ENCODE results near the gene ASAP2.
A peak's percentile ranks its signal among the peaks of the same experiment; 100 is the strongest.

The ASAP2 gene

DNA sequence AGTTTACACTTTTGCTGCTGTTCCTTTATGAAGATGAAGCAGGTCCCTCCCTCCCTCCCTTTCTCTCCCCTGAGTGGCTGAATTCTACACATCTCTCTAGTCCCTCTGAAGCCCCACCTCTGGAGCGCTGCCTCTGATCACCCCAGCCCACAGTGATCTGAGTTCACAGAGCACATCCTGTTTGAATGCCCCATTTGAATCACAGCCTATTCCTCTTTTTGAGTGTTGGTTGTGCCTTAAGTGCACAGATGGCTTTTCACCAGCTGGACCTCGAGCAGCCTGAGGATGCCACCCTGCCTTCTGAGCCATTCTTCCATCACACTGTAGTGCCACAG lies 129.6 kb downstream of the ASAP2 start:
- DNase-seq (ENCODE audit: low read depth) = no peak
- TF ChIP-seq, protein P1, sequence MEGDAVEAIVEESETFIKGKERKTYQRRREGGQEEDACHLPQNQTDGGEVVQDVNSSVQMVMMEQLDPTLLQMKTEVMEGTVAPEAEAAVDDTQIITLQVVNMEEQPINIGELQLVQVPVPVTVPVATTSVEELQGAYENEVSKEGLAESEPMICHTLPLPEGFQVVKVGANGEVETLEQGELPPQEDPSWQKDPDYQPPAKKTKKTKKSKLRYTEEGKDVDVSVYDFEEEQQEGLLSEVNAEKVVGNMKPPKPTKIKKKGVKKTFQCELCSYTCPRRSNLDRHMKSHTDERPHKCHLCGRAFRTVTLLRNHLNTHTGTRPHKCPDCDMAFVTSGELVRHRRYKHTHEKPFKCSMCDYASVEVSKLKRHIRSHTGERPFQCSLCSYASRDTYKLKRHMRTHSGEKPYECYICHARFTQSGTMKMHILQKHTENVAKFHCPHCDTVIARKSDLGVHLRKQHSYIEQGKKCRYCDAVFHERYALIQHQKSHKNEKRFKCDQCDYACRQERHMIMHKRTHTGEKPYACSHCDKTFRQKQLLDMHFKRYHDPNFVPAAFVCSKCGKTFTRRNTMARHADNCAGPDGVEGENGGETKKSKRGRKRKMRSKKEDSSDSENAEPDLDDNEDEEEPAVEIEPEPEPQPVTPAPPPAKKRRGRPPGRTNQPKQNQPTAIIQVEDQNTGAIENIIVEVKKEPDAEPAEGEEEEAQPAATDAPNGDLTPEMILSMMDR (IDR thresholded peaks at IDR 0.05; ENCODE audit: control insufficient read depth, insufficient read depth, low read depth, low read length, missing control alignments) = no peak
- no peak overlapping the region for H3K4me3 ChIP-seq (ENCODE audit: control insufficient read depth, low read depth, low read length)

DNA sequence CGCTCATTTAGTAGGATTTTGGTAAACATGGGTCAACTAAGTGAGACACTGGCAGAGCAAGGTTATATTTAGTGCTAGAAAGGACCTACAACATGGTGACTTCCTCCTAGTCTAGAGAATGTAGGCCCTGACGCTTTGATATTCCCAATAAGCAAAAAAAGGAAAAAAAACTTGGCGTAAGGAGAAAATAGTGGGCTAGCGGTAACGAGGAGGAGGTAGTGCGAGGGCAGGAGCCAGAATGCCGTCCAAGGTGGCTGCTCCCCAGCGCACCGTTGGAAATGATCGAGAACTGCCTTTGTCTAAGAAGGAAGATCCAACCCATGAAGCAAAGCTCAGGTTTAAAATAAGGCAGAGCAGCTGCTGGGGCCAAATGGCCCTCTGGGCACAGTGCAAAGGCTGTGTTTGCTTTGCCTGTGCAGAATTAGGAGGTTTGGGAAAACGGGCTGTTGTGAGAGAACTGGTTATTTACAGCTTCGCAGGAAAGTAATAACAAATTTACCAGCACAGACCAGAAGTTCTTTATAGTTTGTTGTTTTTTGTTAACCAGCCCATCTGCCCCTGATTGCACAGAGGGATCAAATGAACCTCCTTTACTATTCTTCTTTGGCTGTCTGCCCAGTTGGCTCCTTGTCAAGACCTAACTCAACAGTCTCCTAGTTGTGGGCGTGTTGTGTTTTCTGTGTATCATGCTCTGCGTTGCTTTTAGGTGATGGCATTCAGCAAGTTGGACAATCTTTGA lies 130.1 kb downstream of the ASAP2 start:
- TF ChIP-seq, protein P1 (IDR thresholded peaks at IDR 0.05; ENCODE audit: control insufficient read depth, insufficient read depth, low read depth, low read length, missing control alignments) = no peak
- H3K4me3 ChIP-seq (ENCODE audit: control insufficient read depth, low read depth, low read length) = no peak overlapping the region
- DNase-seq (ENCODE audit: low read depth) = peak; percentile 40

DNA sequence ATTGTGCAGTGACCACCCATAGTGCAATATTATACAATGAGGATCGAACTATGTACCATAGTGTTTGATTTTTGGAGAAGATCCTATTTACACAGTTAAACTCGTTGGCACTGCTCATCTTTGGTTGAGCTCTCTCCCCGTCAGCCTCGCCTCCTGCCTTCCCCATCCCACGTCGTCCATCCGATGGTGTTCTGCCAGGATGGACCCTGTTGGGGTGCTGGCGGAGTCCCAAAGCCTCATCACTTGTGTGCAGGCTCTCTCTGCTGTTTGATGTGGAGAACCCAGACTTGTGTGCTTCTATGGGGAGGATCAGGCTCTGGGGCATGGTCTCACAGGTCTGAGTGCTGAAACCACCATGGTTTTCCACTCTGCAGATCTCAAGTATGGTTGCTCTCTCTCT lies 131.3 kb downstream of the ASAP2 start:
- DNase-seq (ENCODE audit: low read depth) = no peak
- TF ChIP-seq, protein P1 (IDR thresholded peaks at IDR 0.05; ENCODE audit: control insufficient read depth, insufficient read depth, low read depth, low read length, missing control alignments) = no peak
- no peak overlapping the region for H3K4me3 ChIP-seq (ENCODE audit: control insufficient read depth, low read depth, low read length)

DNA sequence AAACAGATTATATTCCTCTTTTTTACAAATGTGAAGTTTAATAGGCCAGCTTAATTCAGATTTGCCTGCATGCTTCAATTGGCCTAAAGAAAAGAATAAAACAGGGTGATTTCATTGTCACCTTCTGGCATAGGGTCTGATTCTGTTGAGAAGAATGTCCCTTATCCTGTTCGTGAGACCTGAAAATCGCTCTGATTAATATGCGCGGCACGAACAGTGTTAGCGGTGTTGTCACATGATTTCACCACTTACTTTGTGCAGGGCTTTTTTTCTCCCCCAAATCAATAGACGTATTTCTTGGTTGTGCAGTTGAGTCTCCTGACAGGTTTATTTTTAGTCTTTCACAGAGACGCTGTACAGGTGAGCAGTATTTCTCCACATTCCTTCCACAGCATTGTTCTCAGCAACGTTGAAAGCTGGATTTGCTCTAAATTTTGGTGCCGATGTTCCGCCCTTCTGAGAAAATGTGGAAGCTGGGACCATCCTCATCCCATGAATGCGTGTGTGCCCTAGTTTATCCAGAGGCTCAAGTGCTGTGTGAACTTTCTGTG lies 134.8 kb downstream of the ASAP2 start:
- TF ChIP-seq, protein P1 (IDR thresholded peaks at IDR 0.05; ENCODE audit: control insufficient read depth, insufficient read depth, low read depth, low read length, missing control alignments) = no peak
- no peak for DNase-seq (ENCODE audit: low read depth)
- H3K4me3 ChIP-seq (ENCODE audit: control insufficient read depth, low read depth, low read length) = no peak overlapping the region

DNA sequence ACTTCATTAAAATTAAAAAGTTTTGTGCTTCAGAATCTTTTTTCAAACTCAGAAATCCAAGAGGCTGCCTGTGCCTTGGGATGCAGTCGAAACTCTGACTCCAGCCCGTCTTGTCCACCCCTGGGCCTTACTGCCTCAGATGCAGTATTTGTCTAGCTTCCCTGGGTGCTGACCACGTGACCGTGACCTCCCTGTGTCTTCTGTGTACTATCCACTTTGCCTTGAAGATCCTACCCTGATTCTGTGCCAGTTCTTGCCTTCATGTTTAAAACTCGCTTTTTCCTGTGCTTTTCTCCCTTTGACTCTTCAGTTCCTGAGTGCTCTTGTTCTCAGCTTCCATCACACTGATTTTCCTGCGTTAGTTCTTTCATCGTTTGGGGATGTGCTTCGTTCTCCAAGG lies 136.0 kb downstream of the ASAP2 start:
- DNase-seq (ENCODE audit: low read depth) = no peak
- TF ChIP-seq, protein P1 (IDR thresholded peaks at IDR 0.05; ENCODE audit: control insufficient read depth, insufficient read depth, low read depth, low read length, missing control alignments) = no peak
- H3K4me3 ChIP-seq (ENCODE audit: control insufficient read depth, low read depth, low read length) = no peak overlapping the region

DNA sequence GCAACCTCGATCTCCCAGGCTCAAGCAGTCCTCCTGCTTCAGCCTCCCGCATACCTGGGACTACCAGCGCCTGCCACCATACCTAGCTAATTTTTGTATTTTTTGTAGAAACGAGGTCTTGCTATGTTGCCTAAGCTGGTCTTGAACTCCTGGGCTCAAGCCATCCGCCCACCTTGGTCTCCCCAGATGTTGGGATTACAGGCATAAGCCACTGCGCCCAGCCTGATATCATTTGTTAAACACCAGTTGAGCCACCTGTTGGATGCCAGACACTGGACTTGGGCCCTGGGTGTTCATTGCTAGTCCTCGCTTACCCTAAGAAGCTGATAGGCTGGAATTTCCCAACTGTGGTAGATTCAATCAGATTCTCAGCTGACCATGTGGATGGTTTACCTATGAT lies 136.9 kb downstream of the ASAP2 start:
- TF ChIP-seq, protein P1 (IDR thresholded peaks at IDR 0.05; ENCODE audit: control insufficient read depth, insufficient read depth, low read depth, low read length, missing control alignments) = no peak
- no peak for DNase-seq (ENCODE audit: low read depth)
- no peak overlapping the region for H3K4me3 ChIP-seq (ENCODE audit: control insufficient read depth, low read depth, low read length)
